DMS 273 treated with DMSO at 0.1 percent for 48 hours (cell line): Measurements from ENCODE around the gene EBP.
"Not testable (repeated sequence)": the region's sequence is repeated elsewhere in the genome, so short reads cannot be mapped to it uniquely, and the experiment has no call there.

Experiments used
- DNase-seq: peaks from one replicate; lab custom pipeline; 2025; lab: John Stamatoyannopoulos, UW

EBP gene

GRCh38 chrX:48493890-48494364 is 27.7 kb upstream of the EBP start:
- DNase-seq, result no peak

- DNase-seq, result no peak
Observed at GRCh38 chrX:48496660-48497059, 24.9 kb upstream of the EBP start.

GRCh38 chrX:48497871-48498270 is 23.7 kb upstream of the EBP start:
- DNase-seq, result no peak

GRCh38 chrX:48498374-48498809 is 23.2 kb upstream of the EBP start:
- DNase-seq, result no peak

- no peak for DNase-seq
Observed at GRCh38 chrX:48504261-48504660, 17.3 kb upstream of the EBP start.

GRCh38 chrX:48505481-48505880 is 16.1 kb upstream of the EBP start:
- no peak for DNase-seq

GRCh38 chrX:48507246-48507645 is 14.4 kb upstream of the EBP start:
- DNase-seq, result no peak

- DNase-seq, result no peak
Observed at GRCh38 chrX:48508400-48509244, 13.0 kb upstream of the EBP start, which contains the start of gene PORCN. TSS of gene PORCN (plus strand) at chrX:48508992. CDS start at chrX:48509821, 829 bp downstream.

GRCh38 chrX:48509245-48509590 is 12.4 kb upstream of the EBP start:
- DNase-seq, result no peak

- no peak for DNase-seq
Observed at GRCh38 chrX:48509619-48510018, 12.0 kb upstream of the EBP start.

GRCh38 chrX:48511560-48511959 is 10.0 kb upstream of the EBP start:
- no peak for DNase-seq

GRCh38 chrX:48512371-48512935 is 9.2 kb upstream of the EBP start:
- DNase-seq, result no peak

GRCh38 chrX:48513670-48514069 is 7.9 kb upstream of the EBP start:
- DNase-seq, result no peak

- no peak for DNase-seq
Observed at GRCh38 chrX:48514126-48514806, 7.3 kb upstream of the EBP start.

GRCh38 chrX:48514868-48515460 is 6.6 kb upstream of the EBP start:
- DNase-seq, result no peak

- no peak for DNase-seq
Observed at GRCh38 chrX:48515842-48516241, 5.8 kb upstream of the EBP start.

GRCh38 chrX:48516285-48516684 is 5.3 kb upstream of the EBP start:
- DNase-seq, result no peak

GRCh38 chrX:48516987-48517386 is 4.6 kb upstream of the EBP start:
- DNase-seq, result no peak

- not testable (repeated sequence) for DNase-seq
Observed at GRCh38 chrX:48519481-48519880, 2.1 kb upstream of the EBP start.

GRCh38 chrX:48520455-48520854 is 1.2 kb upstream of the EBP start:
- DNase-seq, result no peak

- peak; percentile 35 for DNase-seq
Observed at GRCh38 chrX:48520976-48521352, 644 bp upstream of the EBP start.

GRCh38 chrX:48522291-48522690 is 683 bp downstream of the EBP start:
- no peak for DNase-seq

GRCh38 chrX:48523682-48524081 is 2.1 kb downstream of the EBP start:
- DNase-seq, result no peak
